Glutamatergic neuron (in vitro differentiated cells): ENCODE results near the gene UNCX. TPM values are rescaled to one million over a fixed set of nuclear protein-coding genes. Genes with fewer than 3 reads are reported as not detected.

Source experiments
- DNase-seq: peaks from one replicate; pipeline ENCODE4 v3.0.0; 2022
- H3K27ac Mint-ChIP-seq: one replicate; pipeline ENCODE4 v1.8.0; 2020; ENCODE audit warnings: mild to moderate bottlenecking, mixed read lengths, inconsistent platforms; ENCODE audit not compliant: unreplicated experiment
- H3K27me3 Mint-ChIP-seq: one replicate; pipeline ENCODE4 v1.8.0; 2020; ENCODE audit warnings: mild to moderate bottlenecking, moderate library complexity, mixed read lengths, inconsistent platforms; ENCODE audit not compliant: unreplicated experiment
- H3K36me3 Mint-ChIP-seq: one replicate; pipeline ENCODE4 v1.8.0; 2020; ENCODE audit warnings: mild to moderate bottlenecking, mixed read lengths, inconsistent platforms; ENCODE audit not compliant: unreplicated experiment
- H3K4me1 Mint-ChIP-seq: one replicate; pipeline ENCODE4 v1.8.0; 2020; ENCODE audit warnings: mild to moderate bottlenecking, low read depth, mixed read lengths, inconsistent platforms; ENCODE audit not compliant: unreplicated experiment
- H3K4me3 Mint-ChIP-seq: one replicate; pipeline ENCODE4 v1.8.0; 2020; ENCODE audit warnings: mild to moderate bottlenecking, mixed read lengths, inconsistent platforms; ENCODE audit not compliant: unreplicated experiment
- H3K9me3 Mint-ChIP-seq: one replicate; pipeline ENCODE4 v1.8.0; 2020; ENCODE audit warnings: mild to moderate bottlenecking, moderate library complexity, mixed read lengths, inconsistent platforms; ENCODE audit not compliant: unreplicated experiment
- total RNA-seq: library from RNA; stranded (reverse); fragmentation: NEBNext Ultra II Directional; extraction: Animal tissue kit (Norgen Biotek cat#: 25700); gene quantifications from one replicate; pipeline ENCODE4 v1.2.1, GENCODE V29; 2021; ENCODE audit not compliant: unreplicated experiment
- TF ChIP-seq, protein P1 (sequence below): fragments of 200-600 bp; sonication (generic); IDR thresholded peaks from one replicate; pipeline ENCODE4 v1.5.0; 2021; ENCODE audit not compliant: partially characterized antibody, unreplicated experiment

The UNCX gene
- total RNA-seq, 1 donor from 2014 or later: 106 TPM

DNA sequence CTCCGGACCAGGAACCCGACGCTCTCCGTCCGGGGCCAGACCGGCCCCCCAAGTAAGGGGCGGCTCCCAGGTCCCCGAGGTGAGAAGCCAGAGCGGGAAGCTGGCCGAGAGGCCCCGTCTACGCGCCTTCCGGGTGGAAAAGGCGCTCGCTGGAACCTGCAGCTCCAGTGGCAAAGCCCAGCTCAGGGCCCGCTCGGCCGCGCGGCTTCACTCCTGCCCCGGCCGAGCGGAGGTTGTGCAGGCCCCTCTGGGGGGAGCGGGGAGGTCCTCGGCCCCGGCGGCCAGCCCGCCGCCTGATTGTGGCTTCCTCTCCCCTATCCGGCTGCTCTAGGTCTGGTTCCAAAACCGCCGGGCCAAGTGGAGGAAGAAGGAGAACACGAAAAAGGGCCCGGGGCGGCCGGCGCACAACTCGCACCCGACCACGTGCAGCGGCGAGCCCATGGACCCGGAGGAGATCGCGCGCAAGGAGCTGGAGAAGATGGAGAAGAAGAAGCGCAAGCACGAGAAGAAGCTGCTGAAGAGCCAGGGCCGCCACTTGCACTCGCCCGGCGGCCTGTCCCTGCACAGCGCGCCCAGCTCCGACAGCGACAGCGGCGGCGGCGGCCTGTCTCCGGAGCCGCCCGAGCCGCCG is 2.9 kb downstream of the UNCX start:
- DNase-seq: peak; percentile 38
- H3K4me3 Mint-ChIP-seq: peak overlapping the region; percentile 91

DNA sequence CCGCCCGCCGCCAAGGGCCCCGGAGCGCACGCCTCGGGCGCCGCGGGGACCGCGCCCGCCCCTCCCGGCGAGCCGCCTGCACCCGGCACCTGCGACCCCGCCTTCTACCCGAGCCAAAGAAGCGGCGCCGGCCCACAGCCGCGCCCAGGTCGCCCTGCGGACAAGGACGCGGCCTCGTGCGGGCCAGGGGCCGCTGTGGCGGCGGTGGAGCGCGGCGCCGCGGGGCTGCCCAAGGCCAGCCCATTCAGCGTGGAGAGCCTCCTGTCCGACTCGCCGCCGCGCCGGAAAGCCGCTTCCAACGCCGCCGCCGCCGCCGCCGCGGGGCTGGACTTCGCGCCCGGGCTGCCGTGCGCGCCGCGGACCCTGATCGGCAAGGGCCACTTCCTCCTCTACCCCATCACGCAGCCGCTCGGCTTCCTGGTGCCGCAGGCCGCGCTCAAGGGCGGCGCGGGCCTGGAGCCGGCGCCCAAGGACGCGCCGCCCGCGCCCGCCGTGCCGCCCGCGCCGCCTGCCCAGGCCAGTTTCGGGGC is 3.5 kb downstream of the UNCX start:
- Mint-ChIP-seq H3K9me3 (peaks cover 36% of the 10 kb centered on the region), H3K4me3 (no peak overlapping the region), H3K4me1 (peaks cover 24% of the 10 kb centered on the region), H3K27ac (no peak overlapping the region), H3K27me3 (peaks cover 35% of the 10 kb centered on the region), H3K36me3 (peaks cover 7% of the 10 kb centered on the region)
- no peak for DNase-seq
- TF ChIP-seq, protein P1, sequence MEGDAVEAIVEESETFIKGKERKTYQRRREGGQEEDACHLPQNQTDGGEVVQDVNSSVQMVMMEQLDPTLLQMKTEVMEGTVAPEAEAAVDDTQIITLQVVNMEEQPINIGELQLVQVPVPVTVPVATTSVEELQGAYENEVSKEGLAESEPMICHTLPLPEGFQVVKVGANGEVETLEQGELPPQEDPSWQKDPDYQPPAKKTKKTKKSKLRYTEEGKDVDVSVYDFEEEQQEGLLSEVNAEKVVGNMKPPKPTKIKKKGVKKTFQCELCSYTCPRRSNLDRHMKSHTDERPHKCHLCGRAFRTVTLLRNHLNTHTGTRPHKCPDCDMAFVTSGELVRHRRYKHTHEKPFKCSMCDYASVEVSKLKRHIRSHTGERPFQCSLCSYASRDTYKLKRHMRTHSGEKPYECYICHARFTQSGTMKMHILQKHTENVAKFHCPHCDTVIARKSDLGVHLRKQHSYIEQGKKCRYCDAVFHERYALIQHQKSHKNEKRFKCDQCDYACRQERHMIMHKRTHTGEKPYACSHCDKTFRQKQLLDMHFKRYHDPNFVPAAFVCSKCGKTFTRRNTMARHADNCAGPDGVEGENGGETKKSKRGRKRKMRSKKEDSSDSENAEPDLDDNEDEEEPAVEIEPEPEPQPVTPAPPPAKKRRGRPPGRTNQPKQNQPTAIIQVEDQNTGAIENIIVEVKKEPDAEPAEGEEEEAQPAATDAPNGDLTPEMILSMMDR: no peak

More for the DNA sequence above, 2.9 kb downstream of the UNCX start:
- TF ChIP-seq, protein P1: no peak
- Mint-ChIP-seq H3K9me3 (peaks cover 41% of the 10 kb centered on the region), H3K36me3 (peaks cover 7% of the 10 kb centered on the region), H3K27ac (peak overlapping the region; percentile 84), H3K27me3 (peaks cover 37% of the 10 kb centered on the region), H3K4me1 (peaks cover 27% of the 10 kb centered on the region)

DNA sequence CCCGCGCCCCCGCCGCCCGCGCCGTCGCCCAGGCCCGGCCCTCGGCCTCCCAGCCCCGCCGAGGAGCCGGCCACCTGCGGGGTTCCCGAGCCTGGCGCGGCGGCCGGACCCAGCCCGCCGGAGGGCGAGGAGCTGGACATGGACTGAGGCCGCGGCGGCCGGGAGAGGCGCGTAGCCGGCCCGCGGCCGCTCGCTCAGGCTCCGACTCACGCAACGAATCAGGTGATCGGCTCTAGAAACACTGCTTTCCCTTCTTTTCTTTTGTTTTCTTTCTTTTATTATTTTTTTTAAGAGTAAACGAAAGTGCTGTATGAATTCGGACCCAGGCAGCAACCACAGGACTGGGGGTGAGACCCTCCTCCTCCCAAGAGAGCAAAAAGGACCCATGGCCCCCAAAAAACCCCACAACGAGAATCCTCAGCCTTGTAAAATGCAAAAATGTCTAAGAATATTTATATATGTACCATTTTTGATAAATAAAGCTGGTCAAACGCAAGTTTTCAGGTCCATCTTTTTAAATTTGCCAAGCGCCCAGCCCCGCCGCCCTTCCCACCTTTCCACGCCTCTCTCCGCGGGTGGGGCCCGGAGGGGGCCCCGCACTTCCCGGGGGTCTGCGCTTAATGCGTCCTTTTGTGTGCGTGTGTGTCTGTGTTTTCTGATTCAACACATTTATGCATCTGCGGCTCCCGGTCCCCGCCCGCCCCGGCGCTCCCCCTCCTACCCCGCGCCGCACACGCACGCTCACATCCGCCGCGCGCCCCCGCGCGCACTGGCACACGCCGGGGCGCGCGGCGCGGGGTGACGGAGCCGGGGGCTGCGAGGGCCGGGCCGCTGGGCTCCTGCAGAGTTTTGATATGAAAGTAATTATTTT is 4.4 kb downstream of the UNCX start:
- Mint-ChIP-seq H3K4me3 (peak overlapping the region; percentile 93), H3K27ac (peak overlapping the region; percentile 99), H3K9me3 (peaks cover 31% of the 10 kb centered on the region)

DNA sequence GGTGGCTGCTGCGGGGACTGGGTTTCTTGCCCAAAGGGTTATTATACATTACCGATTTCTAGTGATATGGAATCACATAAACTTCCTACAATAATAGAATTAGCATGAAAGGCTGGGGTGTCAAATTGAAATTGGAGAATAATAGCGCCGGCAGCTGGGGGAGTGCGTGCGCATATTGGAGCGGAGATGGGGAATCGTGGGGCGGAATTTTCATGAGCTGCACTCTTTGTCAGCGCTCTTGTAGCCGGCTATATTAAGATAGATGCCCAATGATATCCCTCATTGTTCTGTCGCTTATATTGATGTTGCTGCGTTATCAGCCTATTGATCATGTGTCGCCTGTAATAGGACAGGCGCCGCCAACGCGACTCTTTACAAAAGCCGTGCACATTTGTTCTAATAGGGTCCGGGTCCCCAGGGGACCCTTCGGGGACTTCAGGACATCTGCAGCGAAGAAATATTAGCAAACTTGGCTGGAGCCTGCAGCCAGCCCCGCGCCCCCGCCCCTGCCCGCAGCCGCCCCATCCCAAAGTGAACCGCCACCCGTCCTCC is 5.1 kb downstream of the UNCX start:
- peaks cover 20% of the 10 kb centered on the region for H3K4me1 Mint-ChIP-seq
- peaks cover 28% of the 10 kb centered on the region for H3K9me3 Mint-ChIP-seq
- TF ChIP-seq, protein P1: no peak
- peak; percentile 72 for DNase-seq
- H3K27ac Mint-ChIP-seq: peak overlapping the region; percentile 99
- peaks cover 33% of the 10 kb centered on the region for H3K27me3 Mint-ChIP-seq
- H3K4me3 Mint-ChIP-seq: peak overlapping the region; percentile 93
- peaks cover 7% of the 10 kb centered on the region for H3K36me3 Mint-ChIP-seq

More for the DNA sequence above, 4.4 kb downstream of the UNCX start:
- H3K27me3 Mint-ChIP-seq: peaks cover 35% of the 10 kb centered on the region
- TF ChIP-seq, protein P1: no peak
- peak; percentile 56 for DNase-seq
- peaks cover 7% of the 10 kb centered on the region for H3K36me3 Mint-ChIP-seq
- peaks cover 22% of the 10 kb centered on the region for H3K4me1 Mint-ChIP-seq
